Gastroesophageal sphincter (tissue), 4 donors: ENCODE data around the gene FBLN1. TPM values are rescaled to one million over a fixed set of nuclear protein-coding genes. Genes with fewer than 3 reads are reported as not detected.

Source experiments
- ATAC-seq: fragments of 150-250 bp; one replicate; pipeline ENCODE4 v1.9.1; 2016; ENCODE audit warnings: mild to moderate bottlenecking, moderate library complexity
- H3K27ac ChIP-seq, 4 donors: fragments of 200-600 bp; sonication (generic) in 3 of 4; 1 replicate in 3 of 4; 2 replicates in 1 of 4; pipeline ENCODE4 v1.5.1; 2016 to 2019
- H3K27me3 ChIP-seq: fragments of 200-600 bp; sonication (generic); one replicate; pipeline ENCODE4 v1.5.1; 2019
- H3K36me3 ChIP-seq, 2 donors: fragments of 200-600 bp; sonication (generic); one replicate each; pipeline ENCODE4 v1.5.1; 2019; ENCODE audit warnings: control low read depth in 1 of 2
- H3K4me1 ChIP-seq, 3 donors: fragments of 200-600 bp; sonication (generic); 1 replicate in 2 of 3; 2 replicates in 1 of 3; pipeline ENCODE4 v1.5.1; 2016 to 2019; ENCODE audit warnings: control low read depth in 2 of 3
- H3K4me3 ChIP-seq, 2 donors: fragments of 200-600 bp; sonication (generic); one replicate each; pipeline ENCODE4 v1.5.1; 2019; ENCODE audit warnings: mild to moderate bottlenecking in 1 of 2, moderate library complexity in 1 of 2
- H3K9me3 ChIP-seq, 3 donors: fragments of 200-600 bp; sonication (generic); one replicate each; pipeline ENCODE4 v1.5.1; 2017 to 2019; ENCODE audit warnings: control low read depth in 2 of 3
- CTCF ChIP-seq, 4 experiments: fragments of 200-600 bp in 2 of 4; fragments of 450-650 bp in 2 of 4; sonication (generic) in 1 of 4; IDR thresholded peaks; one replicate each; pipeline ENCODE4 v1.5.1; 2017 to 2019; ENCODE audit warnings: antibody characterized with exemption in 4 of 4, mild to moderate bottlenecking in 2 of 4, moderate library complexity in 2 of 4
- EP300 ChIP-seq: sonication (generic); formaldehyde crosslinking; IDR thresholded peaks from one replicate; pipeline ENCODE4 v1.6.1; 2017; ENCODE audit warnings: antibody characterized with exemption, mild to moderate bottlenecking
- POLR2A ChIP-seq, 2 donors: fragments of 450-650 bp; IDR thresholded peaks; one replicate each; pipeline ENCODE4 v1.6.1; 2017; ENCODE audit warnings: antibody characterized with exemption in 2 of 2, mild to moderate bottlenecking in 2 of 2, moderate library complexity in 1 of 2
- POLR2AphosphoS5 ChIP-seq: sonication (generic); formaldehyde crosslinking; IDR thresholded peaks from one replicate; pipeline ENCODE4 v1.6.1; 2017; ENCODE audit warnings: antibody characterized with exemption
- WGBS, 2 donors: methylation state at CpG; one replicate each; pipeline ENCODE4 v1.1.5; 2018; ENCODE audit warnings: low coverage in 1 of 2; 5-methylcytosine and 5-hydroxymethylcytosine counted together
- total RNA-seq, 4 donors: library from RNA; depleted of rRNA; stranded (reverse); fragments of >200 nt; gene quantifications; one replicate each; pipeline ENCODE4 v1.1.0, GENCODE V29; 2016

The FBLN1 gene
- total RNA-seq, 4 donors from 2014 or later, result 241 to 597 (median 382) TPM

- no peaks in the 10 kb centered on the region for H3K4me1 ChIP-seq
- peaks cover 5% of the 10 kb centered on the region for H3K27me3 ChIP-seq
- no peak overlapping the region for H3K4me3 ChIP-seq
- TF ChIP-seq EP300 (no peak), POLR2A (IDR thresholded peaks at IDR 0.05) (no peak), POLR2AphosphoS5 (no peak), CTCF (IDR thresholded peaks at IDR 0.05) (no peak)
- ATAC-seq, result no peak
- peaks cover 0 to 11% (median 0%) of the 10 kb centered on the region in 3 donors for H3K9me3 ChIP-seq
- no peak overlapping the region for H3K27ac ChIP-seq
- no peaks in the 10 kb centered on the region for H3K36me3 ChIP-seq
- 75% methylated on average over 3 of the region's 3 CpGs; no CpG with 5 or more reads in 1 of the 2 donors for WGBS, 2 donors
Measured at GRCh38 chr22:45615364-45615763, 112.7 kb downstream of the FBLN1 start.

- no peak for ATAC-seq
- H3K27me3 ChIP-seq, result peaks cover 5% of the 10 kb centered on the region
- no peaks in the 10 kb centered on the region for H3K36me3 ChIP-seq
- H3K4me1 ChIP-seq, result no peaks in the 10 kb centered on the region
- peaks cover 0 to 11% (median 0%) of the 10 kb centered on the region in 3 donors for H3K9me3 ChIP-seq
- H3K27ac ChIP-seq, result no peak overlapping the region
- TF ChIP-seq POLR2A (IDR thresholded peaks at IDR 0.05), result no peak
- no peak for TF ChIP-seq CTCF (IDR thresholded peaks at IDR 0.05)
- 89 to 100% methylated on average over 2 of the region's 2 CpGs for WGBS, 2 donors
- H3K4me3 ChIP-seq, result no peak overlapping the region
Measured at GRCh38 chr22:45616432-45616831, 113.7 kb downstream of the FBLN1 start.

- WGBS, 2 donors, result 80 to 92% methylated on average over 2 to 4 of the region's 8 CpGs
Measured at GRCh38 chr22:45617948-45618347, 115.3 kb downstream of the FBLN1 start.

GRCh38 chr22:45620706-45621105 is 118.0 kb downstream of the FBLN1 start:
- WGBS, 2 donors, result 79 to 86% methylated on average over 3 of the region's 3 CpGs
- H3K36me3 ChIP-seq, result no peaks in the 10 kb centered on the region

More at GRCh38 chr22:45617948-45618347, 115.3 kb downstream of the FBLN1 start:
- no peak overlapping the region for H3K4me3 ChIP-seq
- no peaks in the 10 kb centered on the region for H3K4me1 ChIP-seq
- no peak for ATAC-seq
- H3K36me3 ChIP-seq, result no peaks in the 10 kb centered on the region
- H3K9me3 ChIP-seq, result peaks cover 0 to 11% (median 0%) of the 10 kb centered on the region in 3 donors
- TF ChIP-seq EP300 (no peak), POLR2A (IDR thresholded peaks at IDR 0.05) (no peak), CTCF (IDR thresholded peaks at IDR 0.05) (no peak), POLR2AphosphoS5 (no peak)
- no peak overlapping the region for H3K27ac ChIP-seq
- H3K27me3 ChIP-seq, result peaks cover 5% of the 10 kb centered on the region

More at GRCh38 chr22:45620706-45621105, 118.0 kb downstream of the FBLN1 start:
- Histone ChIP-seq H3K27me3 (peaks cover 16% of the 10 kb centered on the region), H3K27ac (no peak overlapping the region), H3K4me1 (no peaks in the 10 kb centered on the region), H3K9me3 (peaks cover 0 to 11% (median 0%) of the 10 kb centered on the region in 3 donors), H3K4me3 (no peak overlapping the region)
- no peak for TF ChIP-seq POLR2A (IDR thresholded peaks at IDR 0.05)
- no peak for TF ChIP-seq EP300
- no peak for TF ChIP-seq CTCF (IDR thresholded peaks at IDR 0.05)
- no peak for TF ChIP-seq POLR2AphosphoS5
- ATAC-seq, result no peak
